ENCODE measurements around the gene C3. TPM values are rescaled to one million over a fixed set of nuclear protein-coding genes. Genes with fewer than 3 reads are reported as not detected.
"Not testable (repeated sequence)": the region's sequence is repeated elsewhere in the genome, so short reads cannot be mapped to it uniquely, and the experiment has no call there.

Gene C3
- total RNA-seq, 6 donors from 2014 or later, result 461 to 1,221 (median 854) TPM

- DNase-seq (no peak), ATAC-seq (ENCODE audit: low FRiP score in 2 of 2) (no peak)
- peaks cover 0 to 36% (median 13%) of the 10 kb centered on the region in 4 donors for H3K36me3 ChIP-seq
- no peaks in the 10 kb centered on the region for H3K4me1 ChIP-seq
- WGBS, 2 donors, result 83 to 92% methylated on average over 7 to 12 of the region's 16 CpGs
- no peak overlapping the region for H3K27ac ChIP-seq
- H3K4me3 ChIP-seq, result no peak overlapping the region
- no peaks in the 10 kb centered on the region for H3K9me3 ChIP-seq
- TF ChIP-seq EP300 (IDR thresholded peaks at IDR 0.05) (no peak), CTCF (IDR thresholded peaks at IDR 0.05) (no peak), POLR2AphosphoS5 (IDR thresholded peaks at IDR 0.05) (no peak), POLR2A (IDR thresholded peaks at IDR 0.05) (no peak)
- H3K27me3 ChIP-seq, result no peaks in the 10 kb centered on the region
Measured at GRCh38 chr19:6712231-6712630, 8.2 kb downstream of the C3 start.

- H3K27me3 ChIP-seq, result no peaks in the 10 kb centered on the region
- ATAC-seq (ENCODE audit: low FRiP score in 2 of 2), result no peak
- H3K4me1 ChIP-seq, result no peaks in the 10 kb centered on the region
- WGBS, 2 donors, result 78 to 88% methylated on average over 10 of the region's 10 CpGs
- H3K36me3 ChIP-seq, result peaks cover 0 to 34% (median 16%) of the 10 kb centered on the region in 4 donors
- TF ChIP-seq POLR2A (IDR thresholded peaks at IDR 0.05), result no peak
- TF ChIP-seq POLR2AphosphoS5 (IDR thresholded peaks at IDR 0.05), result no peak
- no peak overlapping the region for H3K27ac ChIP-seq
- H3K4me3 ChIP-seq, result no peak overlapping the region
- no peak for DNase-seq
- no peaks in the 10 kb centered on the region for H3K9me3 ChIP-seq
Measured at GRCh38 chr19:6711605-6712004, 8.8 kb downstream of the C3 start.

GRCh38 chr19:6711078-6711361 is 9.4 kb downstream of the C3 start:
- no peak overlapping the region for H3K27ac ChIP-seq
- H3K4me3 ChIP-seq, result no peak overlapping the region
- peaks cover 0 to 34% (median 16%) of the 10 kb centered on the region in 4 donors for H3K36me3 ChIP-seq
- DNase-seq (no peak), ATAC-seq (ENCODE audit: low FRiP score in 2 of 2) (no peak)
- no peaks in the 10 kb centered on the region for H3K9me3 ChIP-seq
- 60 to 63% methylated on average over 1 to 9 of the region's 9 CpGs for WGBS, 2 donors
- no peaks in the 10 kb centered on the region for H3K4me1 ChIP-seq
- H3K27me3 ChIP-seq, result no peaks in the 10 kb centered on the region
- TF ChIP-seq POLR2AphosphoS5 (IDR thresholded peaks at IDR 0.05), result no peak
- TF ChIP-seq CTCF (IDR thresholded peaks at IDR 0.05), result no peak
- no peak for TF ChIP-seq EP300 (IDR thresholded peaks at IDR 0.05)
- no peak for TF ChIP-seq POLR2A (IDR thresholded peaks at IDR 0.05)

GRCh38 chr19:6710273-6711077 is 10.0 kb downstream of the C3 start:
- Histone ChIP-seq H3K27me3 (no peaks in the 10 kb centered on the region), H3K27ac (no peak overlapping the region), H3K4me3 (no peak overlapping the region), H3K4me1 (no peaks in the 10 kb centered on the region), H3K9me3 (no peaks in the 10 kb centered on the region), H3K36me3 (peaks cover 0 to 34% (median 16%) of the 10 kb centered on the region in 4 donors)
- no peak for DNase-seq
- no peak for ATAC-seq (ENCODE audit: low FRiP score in 2 of 2)
- 38% methylated on average over 30 of the region's 30 CpGs for WGBS, 2 donors
- peak in 2 of 6 experiments; percentile 9 to 18 for TF ChIP-seq CTCF (IDR thresholded peaks at IDR 0.05)
- no peak for TF ChIP-seq POLR2A (IDR thresholded peaks at IDR 0.05)

GRCh38 chr19:6709549-6709948 is 10.9 kb downstream of the C3 start:
- H3K27me3 ChIP-seq, result no peaks in the 10 kb centered on the region
- ATAC-seq (ENCODE audit: low FRiP score in 2 of 2) (no peak), DNase-seq (no peak)
- H3K4me1 ChIP-seq, result no peaks in the 10 kb centered on the region
- H3K36me3 ChIP-seq, result peaks cover 0 to 34% (median 16%) of the 10 kb centered on the region in 4 donors
- H3K9me3 ChIP-seq, result no peaks in the 10 kb centered on the region
- WGBS, 2 donors, result 54 to 55% methylated on average over 12 to 14 of the region's 14 CpGs
- no peak overlapping the region for H3K4me3 ChIP-seq
- no peak for TF ChIP-seq CTCF (IDR thresholded peaks at IDR 0.05)
- TF ChIP-seq EP300 (IDR thresholded peaks at IDR 0.05), result no peak
- TF ChIP-seq POLR2A (IDR thresholded peaks at IDR 0.05), result no peak
- no peak for TF ChIP-seq POLR2AphosphoS5 (IDR thresholded peaks at IDR 0.05)
- no peak overlapping the region for H3K27ac ChIP-seq

- not testable (repeated sequence) for ATAC-seq (ENCODE audit: low FRiP score in 2 of 2); DNase-seq; H3K9me3 ChIP-seq; H3K27ac ChIP-seq; H3K4me1 ChIP-seq; H3K27me3 ChIP-seq; H3K4me3 ChIP-seq
- peaks cover 0 to 34% (median 16%) of the 10 kb centered on the region in 4 donors for H3K36me3 ChIP-seq
- 90 to 92% methylated on average over 12 of the region's 12 CpGs for WGBS, 2 donors
Measured at GRCh38 chr19:6708913-6709312, 11.5 kb downstream of the C3 start.

Measured in upper lobe of left lung (tissue), 6 donors.